Measurements from ENCODE around the gene CELA1.
A peak's percentile ranks its signal among the peaks of the same experiment; 100 is the strongest.

The CELA1 gene
- total RNA-seq, result 0 to 0.06 (median 0) reads per million in 9 experiments

DNA sequence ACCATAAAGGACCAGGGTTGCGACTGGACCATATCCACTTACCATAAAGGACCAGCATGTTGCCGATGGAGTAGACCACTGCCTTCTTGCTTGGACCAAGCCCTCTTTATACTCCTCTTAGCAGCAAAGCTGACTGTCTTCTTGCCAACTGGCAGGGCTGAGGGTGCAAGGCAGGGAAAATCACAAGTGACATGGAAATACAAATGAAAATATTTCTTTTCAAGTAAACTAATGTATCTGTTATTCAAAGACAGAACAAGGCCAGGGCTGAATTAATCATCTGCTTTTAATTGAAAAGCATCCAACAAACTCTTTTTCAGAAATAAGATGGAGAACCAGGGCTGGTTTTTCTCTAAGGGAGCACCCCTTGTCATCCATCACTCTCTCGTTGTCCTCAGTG lies at the start of gene CELA1:
CELA1 (minus strand) TSS at position 99 of the 400 bp plus-strand sequence; CDS start at position 58, 41 bp downstream.
- H3K36me3 Mint-ChIP-seq (ENCODE audit: insufficient read depth), result no peaks in the 10 kb centered on the region
- H3K9me3 Mint-ChIP-seq, result no peaks in the 10 kb centered on the region
- DNase-seq (no peak), ATAC-seq (replicated peaks) (no peak)
- peak within 1 kb of the TSS; percentile 38 to 58 for H3K27ac Mint-ChIP-seq
- no peaks in the 10 kb centered on the region for H3K27me3 Mint-ChIP-seq
- H3K4me1 Mint-ChIP-seq (ENCODE audit: low read depth in 2 of 2), result peaks cover 0 to under 1% of the 10 kb centered on the region in 2 donors
- no peak within 1 kb of the TSS for H3K4me3 Mint-ChIP-seq

DNA sequence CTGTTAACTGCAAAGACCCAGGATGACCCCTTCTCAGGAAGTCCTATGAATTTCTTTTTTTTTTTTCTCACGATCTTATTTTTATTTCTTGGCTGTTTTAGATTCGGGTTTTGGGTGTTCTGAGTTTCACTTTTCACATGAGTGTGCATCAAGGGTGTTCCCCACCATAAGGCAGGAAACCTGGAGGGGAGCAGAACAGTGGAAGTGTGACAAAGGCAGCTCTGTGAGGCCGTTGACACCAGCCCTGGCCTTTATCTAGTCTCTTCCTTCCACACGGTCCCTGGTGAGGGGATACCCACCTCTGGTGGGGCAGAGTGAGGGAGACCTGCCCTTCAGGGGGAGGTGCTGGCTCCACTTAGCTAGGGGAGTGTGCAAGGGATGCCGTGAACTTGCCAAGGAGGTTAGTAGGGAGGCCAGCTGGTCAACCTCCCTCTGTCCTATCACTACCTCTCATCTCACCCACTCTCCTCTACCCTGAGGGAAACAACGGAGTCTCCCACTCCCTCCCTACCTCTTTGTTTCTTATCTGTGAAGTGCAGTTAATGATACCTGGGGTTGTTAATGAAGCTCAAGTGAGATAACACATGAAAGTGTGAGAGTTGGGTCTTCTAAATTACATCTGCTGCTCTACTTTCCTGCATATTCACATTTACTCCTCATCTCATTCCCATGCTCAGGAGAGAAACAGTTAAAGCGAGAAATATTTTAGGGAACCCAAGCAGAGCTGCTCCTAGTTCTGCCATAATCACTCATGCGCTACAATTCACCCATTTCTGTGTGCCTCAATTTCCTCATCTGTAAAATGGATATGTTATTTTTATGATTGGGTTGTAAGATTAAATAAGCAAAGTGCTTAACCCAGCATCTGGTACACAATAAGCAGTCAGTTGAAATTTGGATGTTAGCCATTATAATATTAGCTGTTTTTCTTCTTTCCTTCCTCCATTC lies 49.1 kb upstream of the CELA1 start:
- H3K27me3 Mint-ChIP-seq, result no peaks in the 10 kb centered on the region
- peaks cover 41 to 46% of the 10 kb centered on the region in 2 donors for H3K4me1 Mint-ChIP-seq (ENCODE audit: low read depth in 2 of 2)
- peak overlapping the region; percentile 93 to 97 for H3K27ac Mint-ChIP-seq
- H3K36me3 Mint-ChIP-seq (ENCODE audit: insufficient read depth), result peaks cover 3% of the 10 kb centered on the region
- peak overlapping the region; percentile 95 to 100 for H3K4me3 Mint-ChIP-seq
- ATAC-seq (replicated peaks) (peak; percentile 18), DNase-seq (peak in 1 of 3 experiments; percentile 17)
- H3K9me3 Mint-ChIP-seq, result no peaks in the 10 kb centered on the region

DNA sequence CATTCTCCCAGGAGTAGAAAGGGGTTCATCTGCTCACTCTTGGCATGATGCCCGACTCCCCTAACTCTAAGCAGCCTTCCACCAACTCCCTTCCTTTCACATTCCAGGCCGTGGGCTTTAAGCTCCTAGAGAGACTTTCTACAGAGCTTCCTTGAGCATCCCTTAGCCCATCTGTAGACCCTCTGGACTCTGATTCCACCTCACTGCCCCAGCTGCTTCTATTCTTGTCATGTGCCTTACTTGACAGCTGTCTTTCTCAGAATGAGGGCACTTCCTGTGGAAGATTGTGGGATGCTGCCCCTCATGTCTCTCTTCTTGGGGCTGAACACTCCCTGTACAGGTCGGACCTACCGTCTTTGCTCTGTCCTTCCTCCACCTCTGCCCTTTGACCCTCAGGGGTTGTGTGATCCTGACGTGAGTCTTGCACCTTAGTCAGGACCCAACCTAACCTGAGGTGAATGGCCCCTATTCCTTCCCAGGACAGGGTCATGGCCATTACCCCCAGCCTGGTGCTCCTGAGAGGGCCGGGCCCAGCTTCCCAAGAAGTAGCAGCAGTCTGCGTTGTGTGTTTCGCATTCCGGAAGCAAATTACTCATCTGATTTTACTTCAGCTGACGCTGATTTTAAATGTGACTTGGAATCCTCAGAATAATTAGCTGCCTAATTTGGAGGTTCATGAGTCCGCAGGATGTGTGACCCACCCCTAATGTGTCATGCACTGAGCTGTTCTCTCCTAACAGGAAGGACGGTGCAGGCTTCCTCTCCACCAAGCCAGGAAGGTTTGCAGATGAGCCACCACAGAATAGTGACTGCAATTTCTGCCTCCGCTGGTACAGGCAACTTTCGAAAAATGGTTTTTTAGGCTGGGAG lies 47.4 kb upstream of the CELA1 start:
- H3K4me1 Mint-ChIP-seq (ENCODE audit: low read depth in 2 of 2), result peaks cover 56% of the 10 kb centered on the region in 2 donors
- peak; percentile 63 for ATAC-seq (replicated peaks)
- peak; percentile 33 to 41 (median 35) for DNase-seq
- H3K9me3 Mint-ChIP-seq, result no peaks in the 10 kb centered on the region
- H3K27ac Mint-ChIP-seq, result peak overlapping the region; percentile 93 to 97
- H3K4me3 Mint-ChIP-seq, result peak overlapping the region; percentile 95 to 100
- H3K36me3 Mint-ChIP-seq (ENCODE audit: insufficient read depth), result peaks cover 3% of the 10 kb centered on the region
- H3K27me3 Mint-ChIP-seq, result no peaks in the 10 kb centered on the region

DNA sequence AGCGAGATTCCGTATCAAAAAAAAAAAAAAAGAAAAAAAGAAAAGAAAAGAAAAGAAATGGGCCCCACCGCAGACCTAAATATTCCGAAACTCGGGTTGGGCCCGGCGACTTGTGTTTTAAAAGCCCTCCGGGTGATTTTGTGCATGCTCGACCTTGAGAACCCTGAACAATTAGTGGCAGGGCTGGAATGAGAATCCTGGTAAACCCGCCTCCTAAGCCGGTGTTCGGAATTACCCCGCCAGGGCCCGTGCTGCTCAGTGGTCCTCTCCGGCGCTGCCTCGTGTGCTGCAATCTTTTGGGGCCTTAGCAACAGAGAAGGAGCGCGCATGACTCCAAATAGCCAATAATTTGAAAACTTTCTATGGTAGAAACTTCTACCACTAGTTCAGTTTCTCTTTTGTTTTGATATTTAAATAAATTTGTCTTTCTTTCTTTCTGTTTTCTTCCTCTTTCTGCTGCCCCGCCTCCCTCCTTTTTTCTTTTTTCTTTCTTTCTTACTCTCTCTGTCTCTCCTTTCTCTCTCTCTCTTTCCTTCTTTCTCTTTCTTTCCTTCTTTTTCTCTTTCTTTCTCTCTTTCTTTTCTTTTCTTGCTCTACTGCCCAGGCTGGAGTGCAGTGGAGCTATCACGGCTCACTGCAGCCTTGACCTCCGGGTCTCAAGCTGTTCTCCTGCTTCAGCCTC lies 46.2 kb upstream of the CELA1 start:
- Mint-ChIP-seq H3K36me3 (ENCODE audit: insufficient read depth) (peaks cover 3% of the 10 kb centered on the region), H3K27me3 (no peaks in the 10 kb centered on the region), H3K27ac (peak overlapping the region; percentile 93 to 97), H3K4me3 (peak overlapping the region; percentile 95 to 100), H3K9me3 (no peaks in the 10 kb centered on the region), H3K4me1 (ENCODE audit: low read depth in 2 of 2) (peaks cover 66% of the 10 kb centered on the region in 2 donors)
- DNase-seq, result no peak
- ATAC-seq (replicated peaks), result no peak

DNA sequence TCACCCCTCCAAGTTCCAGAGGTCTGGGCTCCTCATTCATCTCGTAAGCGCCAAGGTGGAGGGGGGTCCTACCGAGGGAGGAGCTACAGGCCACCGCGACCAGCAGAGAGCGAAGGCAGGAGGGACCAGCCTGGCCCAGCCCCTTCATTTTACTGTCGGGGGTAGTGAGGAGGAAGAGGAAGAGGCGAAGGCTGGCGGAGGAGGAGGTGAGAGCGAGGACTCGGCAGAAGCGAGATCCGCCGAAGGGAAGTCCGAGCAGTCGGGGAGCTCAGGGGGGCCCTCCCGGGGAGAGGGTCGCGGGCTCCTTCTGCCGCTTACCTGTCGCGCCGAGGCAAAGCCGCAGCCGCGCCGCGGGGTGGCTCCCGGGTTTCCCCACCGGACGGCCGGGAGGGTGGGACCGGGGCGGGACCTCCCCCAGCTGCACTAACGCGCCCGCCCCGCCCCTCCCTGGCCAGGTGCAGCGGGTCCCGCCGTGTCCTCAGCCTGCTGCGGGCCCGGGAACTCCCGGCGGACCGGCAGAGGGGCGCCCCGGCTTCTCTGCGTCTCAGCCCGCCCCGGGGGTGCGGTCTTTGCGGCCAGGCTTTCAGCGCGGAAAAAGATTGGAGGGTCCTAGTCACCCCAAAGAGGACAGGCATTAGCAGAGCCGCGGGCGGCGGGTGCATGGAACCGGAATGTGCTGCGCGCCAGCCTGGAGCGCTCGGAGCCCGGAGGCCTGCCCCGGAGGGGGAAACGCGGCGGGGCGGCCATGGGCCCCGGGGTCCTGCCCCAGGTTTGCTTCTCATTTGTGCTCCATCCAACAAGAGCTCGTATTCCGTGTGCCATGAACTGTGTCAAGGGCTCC lies 45.0 kb upstream of the CELA1 start, which contains the start of gene GALNT6:
GALNT6 (minus strand) TSS at position 124 of the 841 bp plus-strand sequence. CDS start 11,625 bp downstream, outside the sequence.
- H3K4me1 Mint-ChIP-seq (ENCODE audit: low read depth in 2 of 2), result peaks cover 68 to 70% of the 10 kb centered on the region in 2 donors
- H3K36me3 Mint-ChIP-seq (ENCODE audit: insufficient read depth), result peaks cover 3% of the 10 kb centered on the region
- H3K4me3 Mint-ChIP-seq, result peak within 1 kb of the TSS; percentile 95 to 100
- DNase-seq (peak; percentile 58 to 66 (median 62)), ATAC-seq (replicated peaks) (peak; percentile 69)
- no peaks in the 10 kb centered on the region for H3K27me3 Mint-ChIP-seq
- H3K9me3 Mint-ChIP-seq, result no peaks in the 10 kb centered on the region
- H3K27ac Mint-ChIP-seq, result peak within 1 kb of the TSS; percentile 93 to 97

DNA sequence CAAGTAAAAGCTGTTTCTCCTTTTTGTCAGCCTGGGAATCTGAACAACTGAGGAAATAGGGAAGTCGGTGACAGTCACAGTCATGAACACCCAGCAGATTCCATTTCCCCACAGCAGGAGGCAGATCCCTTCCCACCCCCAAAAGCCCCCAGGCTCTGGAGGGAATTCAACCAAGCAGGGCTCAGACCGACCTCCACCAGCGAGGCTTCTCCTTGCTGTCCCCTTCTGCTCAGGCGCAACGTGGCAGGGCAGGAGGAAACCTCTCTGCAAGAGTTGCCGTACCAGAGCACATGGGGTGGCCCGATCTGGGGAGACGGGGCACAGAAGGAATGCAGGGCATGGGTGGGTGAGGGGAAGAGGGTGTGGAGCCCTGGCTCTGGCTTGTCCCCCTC lies 44.4 kb upstream of the CELA1 start:
- Mint-ChIP-seq H3K27ac (peak overlapping the region; percentile 93 to 97), H3K4me3 (peak overlapping the region; percentile 95 to 100), H3K27me3 (no peaks in the 10 kb centered on the region), H3K9me3 (no peaks in the 10 kb centered on the region), H3K4me1 (ENCODE audit: low read depth in 2 of 2) (peaks cover 68 to 69% of the 10 kb centered on the region in 2 donors), H3K36me3 (ENCODE audit: insufficient read depth) (peaks cover 3% of the 10 kb centered on the region)
- ATAC-seq (replicated peaks), result peak; percentile 7
- DNase-seq, result peak in 1 of 3 experiments; percentile 21

DNA sequence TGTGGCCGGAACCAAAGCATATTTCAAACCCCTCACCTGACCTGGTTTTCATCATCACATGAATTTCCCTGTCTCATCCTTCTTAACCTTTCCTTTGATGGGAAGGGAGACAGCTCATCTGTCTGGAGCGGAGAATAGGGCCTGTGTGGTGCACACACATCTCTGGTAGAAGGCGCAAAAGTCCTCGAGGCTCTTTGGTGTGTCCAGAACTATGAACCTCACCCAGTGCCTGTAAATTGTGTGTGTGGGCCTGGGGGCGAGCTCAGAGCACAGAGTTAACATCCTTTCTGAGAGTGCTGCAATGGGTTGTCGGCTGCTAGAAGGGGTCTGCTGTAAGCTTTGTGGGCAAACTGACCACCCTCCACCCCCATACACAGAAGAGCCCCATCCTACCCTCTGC lies 44.0 kb upstream of the CELA1 start:
- Mint-ChIP-seq H3K36me3 (ENCODE audit: insufficient read depth) (peaks cover 3% of the 10 kb centered on the region), H3K27me3 (no peaks in the 10 kb centered on the region), H3K9me3 (no peaks in the 10 kb centered on the region), H3K4me1 (ENCODE audit: low read depth in 2 of 2) (peaks cover 63 to 65% of the 10 kb centered on the region in 2 donors), H3K27ac (peak overlapping the region; percentile 93 to 97), H3K4me3 (peak overlapping the region; percentile 95 to 100)
- no peak for DNase-seq
- no peak for ATAC-seq (replicated peaks)

DNA sequence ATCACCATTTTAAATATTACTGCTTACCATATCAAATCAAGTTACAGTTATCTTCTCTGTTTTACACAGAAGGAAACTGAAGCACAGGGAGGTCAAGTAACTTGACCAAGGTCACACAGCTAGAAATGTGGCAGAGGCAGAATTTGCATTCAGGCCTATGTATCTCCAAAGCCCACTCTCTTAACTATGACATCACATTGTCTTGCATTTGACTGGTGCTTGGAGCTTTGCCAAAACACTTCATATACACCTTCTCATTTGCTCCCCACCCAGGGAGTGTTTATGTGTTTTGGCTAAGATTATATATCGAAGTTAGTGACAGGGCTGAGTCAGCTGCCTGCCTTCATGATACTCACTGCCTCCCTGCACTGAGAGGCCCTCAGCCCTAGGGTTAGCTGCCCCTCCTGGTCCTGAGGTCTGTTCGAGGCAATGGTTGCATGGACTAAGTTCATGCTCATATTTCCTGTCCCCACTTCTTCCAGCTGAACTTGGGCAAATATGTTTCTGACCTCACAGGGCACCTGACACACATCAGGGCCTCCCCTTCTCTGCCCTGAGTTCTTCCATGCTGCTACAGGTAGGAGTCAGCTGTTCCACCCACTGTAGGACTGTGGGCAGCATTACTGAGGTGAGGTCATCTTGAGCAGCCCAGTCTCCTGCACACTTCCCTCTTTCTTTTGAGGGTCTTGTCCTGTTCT lies 43.0 kb upstream of the CELA1 start:
- Mint-ChIP-seq H3K4me1 (ENCODE audit: low read depth in 2 of 2) (peaks cover 53 to 58% of the 10 kb centered on the region in 2 donors), H3K4me3 (peak overlapping the region in 1 of 2 donors; percentile 100), H3K27me3 (no peaks in the 10 kb centered on the region), H3K27ac (peak overlapping the region; percentile 93 to 97), H3K36me3 (ENCODE audit: insufficient read depth) (no peaks in the 10 kb centered on the region), H3K9me3 (no peaks in the 10 kb centered on the region)
- ATAC-seq (replicated peaks), result peak; percentile 4
- no peak for DNase-seq

DNA sequence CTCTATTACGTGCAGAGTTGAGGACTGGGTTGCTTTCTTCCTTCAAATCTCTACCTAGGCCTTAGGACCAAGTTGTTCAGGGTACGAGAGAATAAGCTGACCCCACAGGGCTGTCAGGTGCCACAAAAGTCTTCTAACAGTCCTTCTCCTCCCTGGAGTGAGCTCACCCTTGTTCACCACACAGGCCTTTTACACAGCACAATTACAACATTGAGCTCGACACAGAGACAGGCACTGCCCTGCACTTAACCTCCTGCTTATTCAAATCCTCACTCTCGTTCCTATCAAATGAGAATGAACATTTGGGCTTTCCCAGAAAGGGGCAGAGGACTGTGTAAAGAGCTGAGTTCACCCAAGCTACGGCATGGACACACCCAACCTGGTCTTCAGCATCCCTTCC lies 42.4 kb upstream of the CELA1 start:
- no peaks in the 10 kb centered on the region for H3K9me3 Mint-ChIP-seq
- H3K4me1 Mint-ChIP-seq (ENCODE audit: low read depth in 2 of 2), result peaks cover 52% of the 10 kb centered on the region in 2 donors

DNA sequence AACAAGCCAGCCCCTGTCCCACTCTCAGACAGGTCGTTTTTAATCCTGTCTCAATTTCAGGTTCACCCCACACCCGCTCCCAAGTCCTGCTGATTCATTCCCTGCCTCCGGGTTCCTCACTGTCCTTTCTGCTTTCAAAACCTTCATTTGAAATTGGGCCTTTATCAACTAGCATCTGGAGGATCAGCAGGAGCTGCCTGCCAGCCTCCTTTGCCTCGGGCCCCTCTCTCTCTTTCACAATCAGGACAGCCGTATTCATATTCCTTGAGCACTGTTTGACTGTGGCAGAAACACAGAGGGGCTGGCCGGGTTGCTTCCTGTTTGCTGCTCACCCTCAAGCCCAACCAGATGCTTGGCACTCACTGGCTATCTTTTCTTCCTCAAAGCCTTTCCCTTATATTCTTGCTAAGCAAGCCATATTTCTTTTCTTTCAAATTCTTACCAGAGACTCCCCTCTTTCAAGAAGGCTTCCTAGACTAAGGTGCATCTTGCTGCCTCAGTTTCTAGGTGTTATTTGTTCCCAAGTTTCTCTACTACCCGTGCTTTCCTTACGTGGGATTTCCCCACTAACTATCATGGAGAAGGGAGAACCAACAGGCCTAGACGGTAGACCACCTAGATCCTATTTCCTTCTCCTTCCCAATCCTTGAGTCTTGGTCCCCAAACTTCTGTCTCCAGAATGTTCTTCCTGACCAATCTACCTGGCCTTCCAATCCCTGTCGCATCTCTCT lies 41.8 kb upstream of the CELA1 start:
- Mint-ChIP-seq H3K27ac (peak overlapping the region; percentile 69 to 87), H3K27me3 (no peaks in the 10 kb centered on the region), H3K4me3 (no peak overlapping the region), H3K9me3 (no peaks in the 10 kb centered on the region), H3K36me3 (ENCODE audit: insufficient read depth) (no peaks in the 10 kb centered on the region), H3K4me1 (ENCODE audit: low read depth in 2 of 2) (peaks cover 46 to 50% of the 10 kb centered on the region in 2 donors)
- ATAC-seq (replicated peaks) (no peak), DNase-seq (no peak)

More for the DNA sequence above, 42.4 kb upstream of the CELA1 start:
- no peak for DNase-seq
- no peaks in the 10 kb centered on the region for H3K36me3 Mint-ChIP-seq (ENCODE audit: insufficient read depth)
- H3K27me3 Mint-ChIP-seq, result no peaks in the 10 kb centered on the region
- H3K4me3 Mint-ChIP-seq, result no peak overlapping the region
- H3K27ac Mint-ChIP-seq, result peak overlapping the region; percentile 69 to 93
- ATAC-seq (replicated peaks), result no peak

DNA sequence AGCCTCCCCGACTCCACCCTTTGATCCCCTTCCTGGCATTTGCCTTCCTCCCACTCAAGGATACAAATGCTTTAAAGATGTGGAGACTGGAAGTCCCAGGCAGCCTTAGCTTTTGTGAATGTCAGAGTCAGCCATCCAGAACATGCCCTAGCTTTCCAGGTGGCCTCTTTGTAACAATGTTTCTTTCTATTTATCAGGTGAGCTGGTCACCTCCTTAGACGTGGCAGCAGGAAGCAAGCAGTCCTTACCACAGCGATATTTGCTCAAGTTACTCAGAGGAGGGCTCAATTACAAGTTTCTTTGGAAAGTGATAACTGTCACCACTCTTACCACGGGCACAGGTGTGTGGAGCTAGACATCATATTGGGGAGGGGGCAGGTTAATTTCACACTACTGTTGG lies 39.9 kb upstream of the CELA1 start:
- Mint-ChIP-seq H3K9me3 (no peaks in the 10 kb centered on the region), H3K4me1 (ENCODE audit: low read depth in 2 of 2) (peaks cover 43 to 53% of the 10 kb centered on the region in 2 donors), H3K4me3 (no peak overlapping the region), H3K27me3 (no peaks in the 10 kb centered on the region), H3K36me3 (ENCODE audit: insufficient read depth) (peaks cover 10% of the 10 kb centered on the region), H3K27ac (no peak overlapping the region)
- ATAC-seq (replicated peaks), result no peak
- DNase-seq, result no peak
